HG02840 (cell line): Measurements from ENCODE around the gene SFI1.
"Not testable (repeated sequence)": the region's sequence is repeated elsewhere in the genome, so short reads cannot be mapped to it uniquely, and the experiment has no call there.

ENCODE experiments used
- ATAC-seq: cut with Tn5 transposase; IDR thresholded peaks from one replicate; pipeline ENCODE4 v1.9.1; 2021; ENCODE audit warnings: mild to moderate bottlenecking, moderate library complexity, moderate number of reproducible peaks; ENCODE audit not compliant: unreplicated experiment, low FRiP score

Gene SFI1

DNA sequence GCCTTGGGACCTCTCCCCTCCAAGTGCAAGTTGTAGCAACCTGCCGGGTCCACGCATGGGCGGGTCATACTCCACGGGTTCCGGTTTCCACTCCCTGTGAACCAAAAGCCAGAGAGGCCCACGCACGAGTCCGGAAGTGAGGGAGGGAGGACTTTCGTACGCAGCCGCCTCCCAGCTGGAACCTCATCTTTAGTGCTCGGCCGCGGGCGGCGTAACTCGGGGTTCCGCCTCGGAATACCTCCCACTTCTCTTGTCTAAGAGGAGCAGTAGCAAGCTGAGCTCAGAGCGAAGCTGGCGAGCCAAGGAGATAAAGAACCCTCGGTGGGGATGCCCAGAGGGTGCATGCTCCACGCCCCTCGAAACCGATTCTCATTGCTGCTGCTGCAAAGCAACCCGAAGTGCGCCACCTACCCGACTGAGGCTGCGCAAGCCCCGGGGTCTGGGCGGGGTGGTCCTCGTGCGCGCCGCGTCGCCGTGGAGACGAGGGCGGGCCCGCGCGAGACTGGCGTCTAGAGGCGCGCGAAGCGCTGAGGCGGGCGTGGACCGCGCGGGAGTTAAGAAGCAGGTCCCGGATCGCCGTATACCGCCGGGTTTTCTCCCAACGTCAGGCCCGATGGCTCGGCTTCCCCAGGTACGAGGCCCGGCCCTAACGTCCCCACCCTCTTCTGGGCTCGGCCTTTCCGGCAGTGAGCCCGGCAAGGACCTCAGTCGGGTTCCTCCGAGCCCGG is at the start of gene SFI1:
Gene SFI1, plus strand, starts transcription at position 530 of the 728 bp plus-strand sequence. CDS start 11,749 bp downstream, outside the sequence.
- peak; percentile 64 for ATAC-seq

DNA sequence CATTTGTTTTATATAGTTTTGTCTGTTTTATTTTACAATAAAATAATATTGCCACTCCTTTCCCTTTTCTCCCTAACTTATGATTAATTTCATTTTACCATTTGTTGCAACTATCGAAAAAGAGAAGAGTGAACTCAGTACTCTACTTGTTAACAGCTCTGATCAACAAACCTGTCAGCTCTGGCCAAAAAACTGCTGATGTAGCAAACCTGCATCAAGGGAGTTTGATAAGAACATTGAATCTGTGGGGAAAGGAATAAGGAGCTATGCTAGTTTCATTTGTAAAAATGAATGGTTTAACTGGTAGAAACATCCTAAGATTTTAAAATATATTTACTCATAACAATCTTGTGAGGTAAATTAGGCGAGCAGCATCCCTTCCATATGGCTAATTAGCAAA is 49.6 kb upstream of the SFI1 start:
- ATAC-seq: no peak

- no peak for ATAC-seq
Measured at GRCh38 chr22:31447337-31447736, 49.0 kb upstream of the SFI1 start.

- no peak for ATAC-seq
Measured at GRCh38 chr22:31448382-31448781, 48.0 kb upstream of the SFI1 start.

DNA sequence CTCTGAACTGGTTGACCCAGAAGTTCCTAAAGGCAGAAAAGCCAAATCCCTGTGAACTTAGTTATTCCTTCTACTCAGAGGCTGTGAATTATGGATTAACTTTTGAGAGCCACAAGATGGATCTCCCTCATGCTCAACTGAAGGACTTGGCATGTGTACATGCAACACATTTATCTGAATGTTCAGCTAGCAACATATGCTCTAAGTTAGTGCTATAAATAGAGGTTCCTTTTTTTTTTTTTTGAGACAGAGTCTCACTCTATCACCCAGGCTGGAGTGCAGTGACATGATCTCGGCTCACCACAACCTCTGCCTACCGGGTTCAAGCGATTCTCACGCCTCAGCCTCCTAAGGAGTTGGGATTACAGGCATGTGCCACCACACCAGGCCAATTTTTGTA is 46.8 kb upstream of the SFI1 start:
- no peak for ATAC-seq

DNA sequence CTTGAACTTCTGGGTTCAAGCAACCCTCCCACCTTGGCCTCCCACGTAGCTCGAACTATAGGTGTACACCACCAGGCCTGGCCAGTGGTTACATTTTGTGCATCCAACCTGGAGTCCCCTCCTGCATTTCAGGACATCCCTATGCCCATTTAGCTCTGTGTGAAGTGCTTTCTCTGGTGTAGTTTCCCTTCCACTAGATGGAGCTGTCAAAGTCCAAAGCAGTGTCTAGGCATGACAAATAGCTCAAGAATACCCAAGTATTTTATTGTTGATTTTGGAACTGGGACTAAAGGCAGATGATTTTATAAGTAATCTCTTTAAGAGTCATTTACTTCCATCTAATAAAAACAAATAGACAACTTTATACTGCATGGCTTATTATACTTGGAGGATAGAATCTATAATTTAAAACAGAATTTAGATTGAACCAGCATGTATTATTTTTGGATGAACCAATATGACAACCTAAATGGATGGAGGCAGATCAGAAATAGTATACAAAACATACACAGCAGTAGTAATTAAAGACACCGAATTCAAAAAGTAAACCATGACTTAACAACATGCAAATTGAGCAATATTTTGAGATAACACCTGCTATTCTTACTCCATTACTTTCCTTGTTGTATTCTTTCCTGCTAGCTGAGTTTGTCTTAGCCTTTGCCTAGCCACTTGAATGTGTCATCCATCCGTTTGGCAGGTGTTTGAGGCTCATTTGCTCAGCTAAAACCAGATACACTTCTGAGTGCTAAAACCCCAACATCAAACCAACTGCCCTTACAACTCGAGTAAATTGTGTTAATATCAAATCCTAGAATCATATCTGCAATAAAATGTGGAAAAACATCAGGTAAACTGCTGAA is 44.4 kb upstream of the SFI1 start:
- no peak for ATAC-seq

GRCh38 chr22:31461699-31462098 is 34.6 kb upstream of the SFI1 start:
- no peak for ATAC-seq

DNA sequence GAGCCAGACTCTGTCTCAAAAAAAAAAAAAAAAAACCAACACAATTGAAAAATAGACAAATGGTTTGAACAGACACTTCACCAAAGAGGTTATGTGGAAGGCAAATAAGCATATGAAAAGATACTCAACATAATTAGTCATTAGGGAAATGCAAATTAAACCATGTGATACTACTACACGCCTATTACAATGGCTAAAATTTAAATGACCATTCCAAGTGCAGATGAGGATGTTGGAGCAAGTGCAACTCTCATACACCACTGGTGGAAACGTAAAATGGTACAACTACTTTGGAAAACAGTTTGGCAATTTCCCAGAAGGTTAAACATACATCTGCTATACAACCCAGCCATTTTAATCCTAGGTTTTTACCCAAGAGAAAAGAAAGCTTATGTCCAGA is 31.0 kb upstream of the SFI1 start:
- no peak for ATAC-seq

DNA sequence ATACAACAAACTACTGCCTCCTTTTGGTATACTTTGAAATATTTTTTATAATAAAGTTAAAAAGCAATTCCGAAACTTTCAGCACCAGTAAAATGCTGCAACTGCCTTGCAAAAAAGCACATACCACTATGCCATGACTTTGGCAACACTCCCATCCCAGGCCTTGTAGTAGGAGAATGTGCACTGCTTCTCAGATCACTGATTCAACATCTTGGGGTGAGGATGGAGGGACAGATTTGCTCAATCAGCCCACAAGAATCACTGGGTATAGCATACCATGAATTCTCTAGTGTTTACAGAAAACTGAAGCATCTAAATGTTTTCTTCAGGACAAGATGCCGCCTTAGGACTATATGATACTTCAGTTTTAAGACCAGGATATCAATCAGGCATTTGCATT is 21.6 kb upstream of the SFI1 start:
- no peak for ATAC-seq

DNA sequence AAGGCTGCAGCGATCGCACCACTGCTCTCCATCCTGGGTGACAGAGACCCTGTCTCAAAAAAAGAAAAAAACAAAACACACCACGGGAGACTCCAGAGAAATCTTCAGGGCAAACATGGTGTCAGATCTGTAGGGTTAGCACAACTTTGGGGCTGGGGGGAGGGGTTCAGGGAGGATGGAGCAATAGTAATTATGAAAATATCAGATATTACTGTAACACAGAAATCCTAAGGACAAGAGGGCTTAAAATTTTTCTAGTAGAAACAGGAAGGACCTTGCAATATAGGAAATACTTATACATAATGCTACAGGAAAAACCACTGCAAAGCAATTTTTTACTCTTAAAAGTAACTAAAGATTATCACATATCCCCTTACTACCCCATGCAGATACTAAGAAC is 20.5 kb upstream of the SFI1 start:
- no peak for ATAC-seq

DNA sequence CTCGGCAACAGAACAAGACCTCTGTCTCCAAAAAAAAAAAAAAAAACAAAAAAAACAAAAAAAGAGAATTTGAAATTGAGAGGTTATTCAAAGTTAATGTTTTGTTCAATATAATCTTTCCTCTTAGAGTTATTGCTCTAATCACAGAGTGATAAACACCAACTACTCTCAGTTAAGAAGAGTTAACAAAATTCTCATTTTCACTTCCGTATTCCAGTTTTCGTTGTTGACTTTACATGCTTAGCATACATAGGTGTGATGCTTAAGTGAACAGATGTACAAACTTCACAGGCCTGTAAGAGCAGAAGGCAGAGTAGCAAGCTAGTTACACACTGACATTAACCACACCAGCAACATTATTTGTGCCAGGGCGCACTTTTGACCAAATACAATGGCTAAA is 19.0 kb upstream of the SFI1 start:
- no peak for ATAC-seq

GRCh38 chr22:31481129-31481528 is 15.2 kb upstream of the SFI1 start:
- no peak for ATAC-seq

DNA sequence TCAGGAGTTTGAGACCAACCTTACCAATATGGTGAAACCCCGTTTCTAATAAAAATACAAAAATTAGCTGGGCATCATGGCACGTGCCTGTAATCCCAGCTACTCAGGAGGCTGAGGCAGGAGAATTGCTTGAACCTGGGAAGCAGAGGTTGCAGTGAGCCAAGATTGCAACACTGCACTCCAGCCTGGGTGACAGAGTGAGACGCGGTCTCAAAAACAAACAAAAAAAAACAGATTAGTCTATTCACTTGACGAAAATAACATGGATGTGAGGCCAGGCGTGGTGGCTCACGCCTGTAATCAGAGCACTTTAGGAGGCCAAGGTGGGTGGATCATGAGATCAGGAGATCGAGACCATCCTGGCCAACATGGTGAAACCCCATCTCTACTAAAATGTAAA is 13.9 kb upstream of the SFI1 start:
- not testable (repeated sequence) for ATAC-seq

GRCh38 chr22:31486369-31486768 is 10.0 kb upstream of the SFI1 start:
- not testable (repeated sequence) for ATAC-seq

GRCh38 chr22:31486951-31487350 is 9.4 kb upstream of the SFI1 start:
- ATAC-seq: no peak

DNA sequence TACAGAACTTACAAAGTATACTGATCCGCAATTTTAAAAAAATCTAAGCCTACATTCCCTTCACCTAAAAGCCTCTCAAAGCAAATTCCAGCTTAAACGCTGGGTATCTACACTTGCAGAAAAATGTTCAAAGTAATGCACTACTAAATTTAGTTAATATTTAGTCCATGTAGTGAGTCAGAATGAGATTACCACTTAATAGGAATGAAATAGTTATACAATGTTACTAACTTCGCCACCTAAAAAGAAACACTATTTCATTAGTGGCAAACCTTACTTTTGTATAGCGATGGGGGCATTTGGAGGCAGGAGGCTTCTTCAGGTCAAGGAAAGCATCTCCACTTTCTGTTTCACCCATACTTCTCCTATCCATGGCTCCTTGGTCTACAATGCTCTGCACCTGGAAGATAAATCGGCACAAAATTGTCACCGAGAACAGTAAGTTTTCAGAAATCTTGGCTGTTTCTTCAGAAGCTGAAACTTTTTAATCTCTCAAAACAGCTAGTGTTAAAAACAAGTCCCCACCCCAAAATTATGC is 7.9 kb upstream of the SFI1 start:
- no peak for ATAC-seq

GRCh38 chr22:31488988-31489617 is 7.2 kb upstream of the SFI1 start:
- ATAC-seq: peak; percentile 11

- ATAC-seq: peak; percentile 36
Measured at GRCh38 chr22:31489632-31490495, 6.5 kb upstream of the SFI1 start, which contains the start of gene EIF4ENIF1. Gene EIF4ENIF1 (minus strand): TSS chr22:31489842. CDS start chr22:31488718, 1,124 bp downstream.

GRCh38 chr22:31490496-31490925 is 5.8 kb upstream of the SFI1 start:
- ATAC-seq: peak; percentile 41
